HL-60 (cell line): ENCODE results near the gene PDGFD.
A peak's percentile ranks its signal among the peaks of the same experiment; 100 is the strongest.

ENCODE experiments used
- DNase-seq, 2 experiments: peaks; one replicate each; pipeline ENCODE4 v3.0.0-alpha.2; 2010 to 2020; ENCODE audit warnings: low read depth in 1 of 2, low spot score in 1 of 2
- H3K27ac ChIP-seq: fragments of 250-450 bp; sonication (Bioruptor Pico); replicated peaks from 2 replicates; pipeline ENCODE4 v1.5.1; 2020; ENCODE audit warnings: mild to moderate bottlenecking, moderate library complexity
- H3K27me3 ChIP-seq: fragments of 250-450 bp; sonication (Bioruptor Pico); 2 replicates; pipeline ENCODE4 v1.5.1; 2021; ENCODE audit warnings: mild to moderate bottlenecking, moderate library complexity; ENCODE audit not compliant: insufficient read depth, poor library complexity, severe bottlenecking
- H3K4me3 ChIP-seq: replicated peaks from 2 replicates; pipeline ENCODE4 v1.5.1; 2011; ENCODE audit warnings: mild to moderate bottlenecking, control low read depth, low read length; ENCODE audit not compliant: insufficient read depth
- GABPA ChIP-seq: IDR thresholded peaks from 2 replicates; pipeline ENCODE4 v1.6.1; 2012; ENCODE audit warnings: low read depth
- POLR2AphosphoS5 ChIP-seq: IDR thresholded peaks from 2 replicates; pipeline ENCODE4 v1.6.1; 2012; ENCODE audit warnings: low read depth
- SPI1 ChIP-seq: IDR thresholded peaks from 2 replicates; pipeline ENCODE4 v1.6.1; 2012; ENCODE audit warnings: low read depth, mild to moderate bottlenecking, borderline replicate concordance
- long read RNA-seq: library from polyadenylated mRNA; unstranded; transcript quantifications from one replicate; pipeline ENCODE4 v2.0.0, GENCODE V29; 2020
- TF ChIP-seq, protein P1 (sequence below): IDR thresholded peaks from 2 replicates; pipeline ENCODE4 v1.6.1; 2012; ENCODE audit warnings: low read depth; ENCODE audit not compliant: insufficient replicate concordance
- TF ChIP-seq, protein P2 (sequence below): IDR thresholded peaks from one replicate; pipeline ENCODE4 v1.5.1; 2011; ENCODE audit warnings: low read length, control low read depth, inconsistent platforms; ENCODE audit not compliant: insufficient read depth

Gene PDGFD
- long read RNA-seq: 0 reads

DNA sequence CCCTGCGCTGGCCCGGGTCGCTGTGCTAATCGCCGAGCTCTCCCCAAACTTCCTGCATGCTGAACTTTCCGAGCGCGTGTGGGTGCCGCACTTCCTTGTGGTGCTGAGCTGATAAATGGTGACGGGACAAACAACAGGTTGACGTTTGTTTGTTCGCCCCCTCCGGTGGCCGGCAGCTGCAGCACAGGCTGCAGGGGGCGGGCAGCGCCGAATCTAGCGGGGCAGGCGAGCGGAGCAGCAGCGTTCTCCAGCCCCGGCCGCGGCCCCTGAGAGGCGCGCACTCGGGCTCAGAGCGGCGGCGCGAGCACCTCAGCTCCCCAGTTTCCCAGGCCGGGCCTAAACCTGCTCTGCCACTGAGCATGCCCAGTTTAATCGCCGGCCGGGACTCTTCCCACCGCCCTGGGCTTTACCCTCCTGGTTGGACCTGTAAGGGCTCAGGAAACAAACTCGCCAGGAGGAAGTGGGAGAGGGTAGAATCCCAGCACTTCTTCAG is at the start of gene PDGFD:
TSS of gene PDGFD (minus strand) at position 120 of the 493 bp plus-strand sequence.
- TF ChIP-seq, protein P1, sequence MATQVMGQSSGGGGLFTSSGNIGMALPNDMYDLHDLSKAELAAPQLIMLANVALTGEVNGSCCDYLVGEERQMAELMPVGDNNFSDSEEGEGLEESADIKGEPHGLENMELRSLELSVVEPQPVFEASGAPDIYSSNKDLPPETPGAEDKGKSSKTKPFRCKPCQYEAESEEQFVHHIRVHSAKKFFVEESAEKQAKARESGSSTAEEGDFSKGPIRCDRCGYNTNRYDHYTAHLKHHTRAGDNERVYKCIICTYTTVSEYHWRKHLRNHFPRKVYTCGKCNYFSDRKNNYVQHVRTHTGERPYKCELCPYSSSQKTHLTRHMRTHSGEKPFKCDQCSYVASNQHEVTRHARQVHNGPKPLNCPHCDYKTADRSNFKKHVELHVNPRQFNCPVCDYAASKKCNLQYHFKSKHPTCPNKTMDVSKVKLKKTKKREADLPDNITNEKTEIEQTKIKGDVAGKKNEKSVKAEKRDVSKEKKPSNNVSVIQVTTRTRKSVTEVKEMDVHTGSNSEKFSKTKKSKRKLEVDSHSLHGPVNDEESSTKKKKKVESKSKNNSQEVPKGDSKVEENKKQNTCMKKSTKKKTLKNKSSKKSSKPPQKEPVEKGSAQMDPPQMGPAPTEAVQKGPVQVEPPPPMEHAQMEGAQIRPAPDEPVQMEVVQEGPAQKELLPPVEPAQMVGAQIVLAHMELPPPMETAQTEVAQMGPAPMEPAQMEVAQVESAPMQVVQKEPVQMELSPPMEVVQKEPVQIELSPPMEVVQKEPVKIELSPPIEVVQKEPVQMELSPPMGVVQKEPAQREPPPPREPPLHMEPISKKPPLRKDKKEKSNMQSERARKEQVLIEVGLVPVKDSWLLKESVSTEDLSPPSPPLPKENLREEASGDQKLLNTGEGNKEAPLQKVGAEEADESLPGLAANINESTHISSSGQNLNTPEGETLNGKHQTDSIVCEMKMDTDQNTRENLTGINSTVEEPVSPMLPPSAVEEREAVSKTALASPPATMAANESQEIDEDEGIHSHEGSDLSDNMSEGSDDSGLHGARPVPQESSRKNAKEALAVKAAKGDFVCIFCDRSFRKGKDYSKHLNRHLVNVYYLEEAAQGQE: no peak
- TF ChIP-seq POLR2AphosphoS5: no peak
- TF ChIP-seq, protein P2, sequence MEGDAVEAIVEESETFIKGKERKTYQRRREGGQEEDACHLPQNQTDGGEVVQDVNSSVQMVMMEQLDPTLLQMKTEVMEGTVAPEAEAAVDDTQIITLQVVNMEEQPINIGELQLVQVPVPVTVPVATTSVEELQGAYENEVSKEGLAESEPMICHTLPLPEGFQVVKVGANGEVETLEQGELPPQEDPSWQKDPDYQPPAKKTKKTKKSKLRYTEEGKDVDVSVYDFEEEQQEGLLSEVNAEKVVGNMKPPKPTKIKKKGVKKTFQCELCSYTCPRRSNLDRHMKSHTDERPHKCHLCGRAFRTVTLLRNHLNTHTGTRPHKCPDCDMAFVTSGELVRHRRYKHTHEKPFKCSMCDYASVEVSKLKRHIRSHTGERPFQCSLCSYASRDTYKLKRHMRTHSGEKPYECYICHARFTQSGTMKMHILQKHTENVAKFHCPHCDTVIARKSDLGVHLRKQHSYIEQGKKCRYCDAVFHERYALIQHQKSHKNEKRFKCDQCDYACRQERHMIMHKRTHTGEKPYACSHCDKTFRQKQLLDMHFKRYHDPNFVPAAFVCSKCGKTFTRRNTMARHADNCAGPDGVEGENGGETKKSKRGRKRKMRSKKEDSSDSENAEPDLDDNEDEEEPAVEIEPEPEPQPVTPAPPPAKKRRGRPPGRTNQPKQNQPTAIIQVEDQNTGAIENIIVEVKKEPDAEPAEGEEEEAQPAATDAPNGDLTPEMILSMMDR: no peak
- no peak for TF ChIP-seq SPI1
- TF ChIP-seq GABPA: no peak
- Histone ChIP-seq H3K27ac (no peak within 1 kb of the TSS), H3K27me3 (peaks cover 24% of the 10 kb centered on the region), H3K4me3 (peak within 1 kb of the TSS; percentile 33)
- peak in 1 of 2 experiments; percentile 13 for DNase-seq

- H3K4me3 ChIP-seq: no peak overlapping the region
- no peak for DNase-seq
- no peak for TF ChIP-seq SPI1
- TF ChIP-seq GABPA: no peak
- no peak for TF ChIP-seq POLR2AphosphoS5
- TF ChIP-seq, protein P2: no peak
- TF ChIP-seq, protein P1: no peak
- H3K27ac ChIP-seq: no peak overlapping the region
- no peaks in the 10 kb centered on the region for H3K27me3 ChIP-seq
Measured at GRCh38 chr11:104206936-104207335, 43.0 kb upstream of the PDGFD start.

GRCh38 chr11:104205838-104206237 is 41.9 kb upstream of the PDGFD start:
- DNase-seq: no peak
- H3K4me3 ChIP-seq: no peak overlapping the region
- no peak overlapping the region for H3K27ac ChIP-seq
- H3K27me3 ChIP-seq: no peaks in the 10 kb centered on the region
- no peak for TF ChIP-seq POLR2AphosphoS5
- no peak for TF ChIP-seq GABPA
- TF ChIP-seq SPI1: no peak
- TF ChIP-seq, protein P1: no peak
- TF ChIP-seq, protein P2: no peak
